Osteocyte (in vitro differentiated cells): ENCODE measurements around the gene OTUD5. TPM values are rescaled to one million over a fixed set of nuclear protein-coding genes. Genes with fewer than 3 reads are reported as not detected.

Experiments used
- DNase-seq: peaks from one replicate; pipeline ENCODE4 v3.0.0; 2021; ENCODE audit warnings: mixed read lengths; ENCODE audit not compliant: unreplicated experiment; ENCODE audit errors: extremely low spot score
- H3K27ac Mint-ChIP-seq: one replicate; pipeline ENCODE4 v1.8.0; 2021; ENCODE audit warnings: mild to moderate bottlenecking, mixed read lengths; ENCODE audit not compliant: unreplicated experiment
- H3K27me3 Mint-ChIP-seq: one replicate; pipeline ENCODE4 v1.8.0; 2021; ENCODE audit warnings: mixed read lengths; ENCODE audit not compliant: unreplicated experiment
- H3K36me3 Mint-ChIP-seq: one replicate; pipeline ENCODE4 v1.8.0; 2021; ENCODE audit warnings: mixed read lengths; ENCODE audit not compliant: unreplicated experiment
- H3K4me1 Mint-ChIP-seq: one replicate; pipeline ENCODE4 v1.8.0; 2021; ENCODE audit warnings: mixed read lengths; ENCODE audit not compliant: unreplicated experiment
- H3K4me3 Mint-ChIP-seq: one replicate; pipeline ENCODE4 v1.8.0; 2021; ENCODE audit warnings: mild to moderate bottlenecking, moderate library complexity, mixed read lengths; ENCODE audit not compliant: unreplicated experiment
- H3K9me3 Mint-ChIP-seq: one replicate; pipeline ENCODE4 v1.8.0; 2021; ENCODE audit warnings: mixed read lengths; ENCODE audit not compliant: unreplicated experiment
- long read RNA-seq: library from polyadenylated mRNA; unstranded; transcript quantifications from one replicate; pipeline ENCODE4 v2.0.0, GENCODE V29; 2021
- total RNA-seq: library from RNA; stranded (reverse); gene quantifications from 2 replicates; pipeline ENCODE4 v1.2.1, GENCODE V29; 2021
- TF ChIP-seq, protein P1 (sequence below): fragments of 200-600 bp; sonication (generic); IDR thresholded peaks from 2 replicates; pipeline ENCODE4 v1.5.0; 2021; ENCODE audit warnings: antibody characterized with exemption, mild to moderate bottlenecking, moderate library complexity

OTUD5 gene, protein sequence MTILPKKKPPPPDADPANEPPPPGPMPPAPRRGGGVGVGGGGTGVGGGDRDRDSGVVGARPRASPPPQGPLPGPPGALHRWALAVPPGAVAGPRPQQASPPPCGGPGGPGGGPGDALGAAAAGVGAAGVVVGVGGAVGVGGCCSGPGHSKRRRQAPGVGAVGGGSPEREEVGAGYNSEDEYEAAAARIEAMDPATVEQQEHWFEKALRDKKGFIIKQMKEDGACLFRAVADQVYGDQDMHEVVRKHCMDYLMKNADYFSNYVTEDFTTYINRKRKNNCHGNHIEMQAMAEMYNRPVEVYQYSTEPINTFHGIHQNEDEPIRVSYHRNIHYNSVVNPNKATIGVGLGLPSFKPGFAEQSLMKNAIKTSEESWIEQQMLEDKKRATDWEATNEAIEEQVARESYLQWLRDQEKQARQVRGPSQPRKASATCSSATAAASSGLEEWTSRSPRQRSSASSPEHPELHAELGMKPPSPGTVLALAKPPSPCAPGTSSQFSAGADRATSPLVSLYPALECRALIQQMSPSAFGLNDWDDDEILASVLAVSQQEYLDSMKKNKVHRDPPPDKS
- 54.9 and 57.4 TPM in 2 replicates for total RNA-seq
- long read RNA-seq, partial matches to known transcripts = 4 of 11 reads
- long read RNA-seq, other reads (novel, unspliced or antisense) = 6 of 11 reads

GRCh38 chrX:48957477-48957826 lies at the start of gene OTUD5:
Gene OTUD5, minus strand, starts transcription at chrX:48957607. Its CDS starts 37 bp downstream, at chrX:48957570.
- TF ChIP-seq, protein P1, sequence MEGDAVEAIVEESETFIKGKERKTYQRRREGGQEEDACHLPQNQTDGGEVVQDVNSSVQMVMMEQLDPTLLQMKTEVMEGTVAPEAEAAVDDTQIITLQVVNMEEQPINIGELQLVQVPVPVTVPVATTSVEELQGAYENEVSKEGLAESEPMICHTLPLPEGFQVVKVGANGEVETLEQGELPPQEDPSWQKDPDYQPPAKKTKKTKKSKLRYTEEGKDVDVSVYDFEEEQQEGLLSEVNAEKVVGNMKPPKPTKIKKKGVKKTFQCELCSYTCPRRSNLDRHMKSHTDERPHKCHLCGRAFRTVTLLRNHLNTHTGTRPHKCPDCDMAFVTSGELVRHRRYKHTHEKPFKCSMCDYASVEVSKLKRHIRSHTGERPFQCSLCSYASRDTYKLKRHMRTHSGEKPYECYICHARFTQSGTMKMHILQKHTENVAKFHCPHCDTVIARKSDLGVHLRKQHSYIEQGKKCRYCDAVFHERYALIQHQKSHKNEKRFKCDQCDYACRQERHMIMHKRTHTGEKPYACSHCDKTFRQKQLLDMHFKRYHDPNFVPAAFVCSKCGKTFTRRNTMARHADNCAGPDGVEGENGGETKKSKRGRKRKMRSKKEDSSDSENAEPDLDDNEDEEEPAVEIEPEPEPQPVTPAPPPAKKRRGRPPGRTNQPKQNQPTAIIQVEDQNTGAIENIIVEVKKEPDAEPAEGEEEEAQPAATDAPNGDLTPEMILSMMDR = no peak
- DNase-seq = no peak
- Mint-ChIP-seq H3K9me3 (no peaks in the 10 kb centered on the region), H3K36me3 (peaks cover 2% of the 10 kb centered on the region), H3K27ac (peak within 1 kb of the TSS; percentile 100), H3K4me3 (peak within 1 kb of the TSS; percentile 97), H3K4me1 (peaks cover 16% of the 10 kb centered on the region), H3K27me3 (no peaks in the 10 kb centered on the region)

GRCh38 chrX:49003696-49004095 lies 46.3 kb upstream of the OTUD5 start:
- no peak overlapping the region for H3K4me3 Mint-ChIP-seq
- no peaks in the 10 kb centered on the region for H3K27me3 Mint-ChIP-seq
- TF ChIP-seq, protein P1 = no peak
- H3K27ac Mint-ChIP-seq = no peak overlapping the region
- peaks cover 3% of the 10 kb centered on the region for H3K9me3 Mint-ChIP-seq
- H3K4me1 Mint-ChIP-seq = peaks cover 9% of the 10 kb centered on the region
- H3K36me3 Mint-ChIP-seq = peaks cover 4% of the 10 kb centered on the region
- no peak for DNase-seq

GRCh38 chrX:49002091-49002935 lies 44.9 kb upstream of the OTUD5 start, which contains the start of gene GRIPAP1:
Gene GRIPAP1, minus strand, starts transcription at chrX:49002264. Its CDS starts 35 bp downstream, at chrX:49002229.
- Mint-ChIP-seq H3K4me3 (peak within 1 kb of the TSS; percentile 97), H3K36me3 (peaks cover 12% of the 10 kb centered on the region), H3K27me3 (no peaks in the 10 kb centered on the region), H3K9me3 (peaks cover 3% of the 10 kb centered on the region), H3K4me1 (peaks cover 9% of the 10 kb centered on the region), H3K27ac (peak within 1 kb of the TSS; percentile 96)
- DNase-seq = peak; percentile 90
- TF ChIP-seq, protein P1 = no peak

DNA sequence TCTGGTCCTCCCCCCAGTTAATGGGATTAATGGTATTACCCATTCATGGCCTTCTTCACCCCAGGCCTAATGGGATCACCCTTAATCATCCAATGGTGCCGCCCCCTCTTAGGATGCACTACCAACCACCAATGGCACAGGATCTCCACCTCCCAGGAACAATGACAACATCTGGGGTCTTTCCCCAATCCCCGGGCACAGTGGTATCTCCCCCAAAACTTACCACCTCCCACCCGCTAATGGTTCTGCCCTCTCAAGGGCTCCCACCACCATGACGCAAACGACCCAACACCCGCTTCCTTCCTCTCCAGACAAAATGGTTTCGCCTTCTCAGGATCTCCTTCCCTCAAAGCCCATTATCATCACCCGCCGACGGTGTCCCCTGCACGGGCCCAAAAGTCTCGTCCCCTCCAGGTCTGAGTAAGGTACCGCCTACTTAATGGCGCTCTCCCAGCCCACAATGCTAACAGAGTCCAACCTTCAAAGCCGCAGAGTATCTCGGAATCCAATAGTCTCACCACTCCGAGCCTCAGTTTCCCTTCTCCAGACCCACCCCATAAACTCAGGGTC lies 44.2 kb upstream of the OTUD5 start:
- no peaks in the 10 kb centered on the region for H3K27me3 Mint-ChIP-seq
- peaks cover 9% of the 10 kb centered on the region for H3K4me1 Mint-ChIP-seq
- TF ChIP-seq, protein P1 = no peak
- H3K4me3 Mint-ChIP-seq = peak overlapping the region; percentile 97
- peaks cover 15% of the 10 kb centered on the region for H3K36me3 Mint-ChIP-seq
- no peaks in the 10 kb centered on the region for H3K9me3 Mint-ChIP-seq
- DNase-seq = no peak
- H3K27ac Mint-ChIP-seq = peak overlapping the region; percentile 96
